ENCODE measurements around the gene DOCK9.
A peak's percentile ranks its signal among the peaks of the same experiment; 100 is the strongest.

Gene DOCK9

GRCh38 chr13:98878486-98879126, 99.3 kb downstream of the DOCK9 start:
- no peak for DNase-seq

GRCh38 chr13:98877936-98878335, 99.9 kb downstream of the DOCK9 start:
- no peak for DNase-seq

GRCh38 chr13:98877466-98877865, 100.4 kb downstream of the DOCK9 start:
- DNase-seq, result no peak

- DNase-seq, result no peak
Observed at GRCh38 chr13:98875146-98875729, 102.6 kb downstream of the DOCK9 start.

- DNase-seq, result no peak
Observed at GRCh38 chr13:98874029-98874397, 103.9 kb downstream of the DOCK9 start.

- no peak for DNase-seq
Observed at GRCh38 chr13:98873377-98874028, 104.4 kb downstream of the DOCK9 start.

- no peak for DNase-seq
Observed at GRCh38 chr13:98871727-98872126, 106.1 kb downstream of the DOCK9 start.

- DNase-seq, result no peak
Observed at GRCh38 chr13:98869408-98870090, 108.3 kb downstream of the DOCK9 start.

GRCh38 chr13:98868932-98869331, 108.9 kb downstream of the DOCK9 start:
- no peak for DNase-seq

GRCh38 chr13:98866882-98867281, 111.0 kb downstream of the DOCK9 start:
- DNase-seq, result no peak

- DNase-seq, result no peak
Observed at GRCh38 chr13:98860491-98860890, 117.4 kb downstream of the DOCK9 start.

GRCh38 chr13:98858191-98858590, 119.7 kb downstream of the DOCK9 start:
- DNase-seq, result no peak

GRCh38 chr13:98856983-98857382, 120.9 kb downstream of the DOCK9 start:
- no peak for DNase-seq

GRCh38 chr13:98854448-98854847, 123.4 kb downstream of the DOCK9 start:
- DNase-seq, result no peak

GRCh38 chr13:98853771-98854221, 124.1 kb downstream of the DOCK9 start:
- peak; percentile 55 for DNase-seq

- no peak for DNase-seq
Observed at GRCh38 chr13:98851276-98851675, 126.6 kb downstream of the DOCK9 start.

GRCh38 chr13:98848746-98849145, 129.1 kb downstream of the DOCK9 start:
- DNase-seq, result no peak

- no peak for DNase-seq
Observed at GRCh38 chr13:98847780-98848179, 130.1 kb downstream of the DOCK9 start.

GRCh38 chr13:98846986-98847385, 130.9 kb downstream of the DOCK9 start:
- no peak for DNase-seq

- no peak for DNase-seq
Observed at GRCh38 chr13:98846521-98846920, 131.3 kb downstream of the DOCK9 start.

GRCh38 chr13:98845742-98846141, 132.1 kb downstream of the DOCK9 start:
- no peak for DNase-seq

GRCh38 chr13:98844021-98844420, 133.8 kb downstream of the DOCK9 start:
- no peak for DNase-seq

GRCh38 chr13:98843482-98843877, 134.4 kb downstream of the DOCK9 start:
- DNase-seq, result no peak
